Stomach smooth muscle (tissue), 2 donors: ENCODE results near the gene SSBP2.

Experiments used
- H3K27ac ChIP-seq: one replicate; pipeline ENCODE4 v1.7.0; 2013; ENCODE audit warnings: mild to moderate bottlenecking, low read length, inconsistent platforms
- H3K27me3 ChIP-seq, 2 donors: one replicate each; pipeline ENCODE4 v1.7.0; 2013; ENCODE audit warnings: low read length in 2 of 2; ENCODE audit not compliant: insufficient read depth in 2 of 2, control insufficient read depth in 1 of 2
- H3K36me3 ChIP-seq, 2 donors: one replicate each; pipeline ENCODE4 v1.7.0; 2013; ENCODE audit warnings: low read length in 2 of 2; ENCODE audit not compliant: control insufficient read depth in 2 of 2, insufficient read depth in 2 of 2
- H3K4me1 ChIP-seq: one replicate; pipeline ENCODE4 v1.7.0; 2013; ENCODE audit warnings: low read length; ENCODE audit not compliant: control insufficient read depth, insufficient read depth
- H3K4me3 ChIP-seq, 2 donors: one replicate each; pipeline ENCODE4 v1.7.0; 2013; ENCODE audit warnings: low read length in 2 of 2
- H3K9ac ChIP-seq, 2 donors: one replicate each; pipeline ENCODE4 v1.7.0; 2013; ENCODE audit warnings: low read length in 2 of 2, mild to moderate bottlenecking in 1 of 2
- H3K9me3 ChIP-seq, 2 donors: one replicate each; pipeline ENCODE4 v1.7.0; 2013; ENCODE audit warnings: low read length in 2 of 2; ENCODE audit not compliant: control insufficient read depth in 2 of 2
- donor health status: healthy.
- donor health status: Pancreatic carcinoma.

Gene SSBP2

DNA sequence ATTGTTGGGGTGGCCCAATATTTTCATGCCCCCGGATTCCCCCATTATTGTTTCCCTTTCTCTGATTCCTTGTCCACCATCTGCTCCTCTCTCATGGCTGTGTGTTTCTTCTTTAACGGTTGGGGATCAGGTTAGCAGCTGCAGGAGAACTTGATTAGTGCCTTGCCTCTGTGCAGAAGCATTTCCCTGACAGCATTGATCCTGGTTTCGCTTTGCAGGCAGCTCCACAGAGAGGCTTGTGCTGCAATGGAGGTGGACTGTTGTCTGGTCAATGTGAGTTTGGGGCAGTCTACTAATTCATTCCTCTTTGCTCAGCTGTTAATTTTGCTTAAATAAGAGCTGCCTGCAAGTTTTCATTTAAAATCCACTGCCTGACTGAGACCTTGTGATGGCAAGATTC is 32.5 kb upstream of the SSBP2 start:
- H3K4me3 ChIP-seq, result peak overlapping the region in 1 of 2 donors; percentile 59
- H3K4me1 ChIP-seq, result peaks cover 27% of the 10 kb centered on the region
- H3K9me3 ChIP-seq, result no peaks in the 10 kb centered on the region
- H3K27ac ChIP-seq, result no peak overlapping the region
- H3K36me3 ChIP-seq, result no peaks in the 10 kb centered on the region
- H3K9ac ChIP-seq, result no peak overlapping the region
- no peaks in the 10 kb centered on the region for H3K27me3 ChIP-seq

DNA sequence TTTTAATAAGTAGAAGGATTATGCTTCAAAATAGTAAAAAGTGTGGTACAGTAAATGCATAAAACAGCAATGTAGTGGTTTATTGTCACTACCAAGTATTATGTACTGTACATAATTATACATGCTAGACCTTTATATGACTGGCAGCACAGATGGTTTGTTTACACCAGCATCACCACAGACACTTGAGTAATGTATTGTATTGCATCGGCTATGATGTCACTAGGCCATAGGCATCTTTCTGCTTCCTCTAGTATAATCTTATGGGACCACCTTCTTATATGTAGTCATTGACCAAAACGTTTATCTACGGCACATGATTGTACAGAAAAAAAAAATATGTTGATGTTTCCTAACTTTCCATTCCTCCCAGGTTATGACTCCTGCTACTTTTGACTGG is 31.9 kb upstream of the SSBP2 start:
- H3K27ac ChIP-seq, result no peak overlapping the region
- H3K4me3 ChIP-seq, result peak overlapping the region in 1 of 2 donors; percentile 59
- H3K9me3 ChIP-seq, result no peaks in the 10 kb centered on the region
- H3K4me1 ChIP-seq, result peaks cover 22% of the 10 kb centered on the region
- no peaks in the 10 kb centered on the region for H3K27me3 ChIP-seq
- H3K36me3 ChIP-seq, result no peaks in the 10 kb centered on the region
- no peak overlapping the region for H3K9ac ChIP-seq

DNA sequence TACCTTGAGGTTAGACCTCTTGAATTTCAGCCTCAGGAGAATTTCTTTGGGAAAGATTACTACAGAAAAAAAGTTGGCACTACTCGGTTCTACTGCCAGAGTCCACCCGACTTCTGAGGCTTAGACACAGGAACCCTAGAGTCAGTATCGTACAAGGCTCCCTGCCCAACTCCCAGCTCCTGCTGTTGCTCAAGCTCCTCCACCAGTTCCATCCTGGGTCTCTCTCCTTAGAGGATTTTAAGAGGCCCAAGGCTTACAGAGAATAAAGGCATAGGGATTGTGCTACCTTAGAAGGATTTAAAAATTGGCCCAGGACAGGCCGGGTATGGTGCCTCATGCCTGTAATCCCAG is 29.0 kb upstream of the SSBP2 start:
- Histone ChIP-seq H3K36me3 (no peaks in the 10 kb centered on the region), H3K9me3 (no peaks in the 10 kb centered on the region), H3K4me1 (peaks cover 13% of the 10 kb centered on the region), H3K4me3 (peak overlapping the region; percentile 62 to 68), H3K27ac (peak overlapping the region; percentile 73), H3K27me3 (no peaks in the 10 kb centered on the region), H3K9ac (peak overlapping the region in 1 of 2 donors; percentile 66)

DNA sequence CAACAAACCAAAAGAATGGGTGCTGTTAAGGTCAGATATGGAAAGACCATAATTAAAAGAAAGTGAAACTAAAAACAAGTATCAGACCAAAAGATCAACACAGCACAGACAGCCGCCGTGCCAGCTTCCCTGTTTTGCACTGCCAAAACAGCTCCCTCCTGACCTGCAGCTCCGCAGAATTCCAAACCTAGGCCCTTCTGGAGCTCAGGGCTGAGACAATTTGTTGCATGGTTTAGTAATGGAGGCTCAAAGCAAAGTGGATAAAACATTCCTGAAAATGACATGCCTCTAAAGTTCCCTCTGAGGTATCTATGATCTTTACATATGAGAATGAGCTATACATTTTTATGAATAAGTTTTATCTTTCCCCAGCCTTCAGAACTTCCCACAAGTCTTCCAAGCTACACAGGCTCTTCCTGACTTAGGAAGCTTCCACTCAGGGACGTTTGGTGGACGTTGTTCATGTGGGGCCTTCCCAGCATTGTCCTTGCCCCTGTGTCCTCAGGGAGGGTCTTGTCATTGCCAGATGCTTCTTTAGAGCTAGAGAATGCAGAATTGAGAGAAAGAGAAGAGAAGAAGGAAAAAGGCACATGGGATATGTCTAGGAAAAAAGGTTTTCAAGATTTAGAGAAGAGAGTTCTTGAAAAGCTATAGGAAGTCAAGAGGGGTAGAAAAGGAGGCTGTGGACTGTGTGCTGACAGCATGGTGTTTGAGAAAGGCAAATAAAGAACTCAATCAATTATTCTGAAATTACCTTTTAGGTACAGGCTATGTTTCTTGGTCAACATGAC is 28.4 kb upstream of the SSBP2 start:
- Histone ChIP-seq H3K27me3 (no peaks in the 10 kb centered on the region), H3K4me3 (peak overlapping the region; percentile 62 to 68), H3K4me1 (peaks cover 13% of the 10 kb centered on the region), H3K9ac (peak overlapping the region; percentile 1 to 66), H3K9me3 (no peaks in the 10 kb centered on the region), H3K27ac (peak overlapping the region; percentile 73), H3K36me3 (no peaks in the 10 kb centered on the region)

DNA sequence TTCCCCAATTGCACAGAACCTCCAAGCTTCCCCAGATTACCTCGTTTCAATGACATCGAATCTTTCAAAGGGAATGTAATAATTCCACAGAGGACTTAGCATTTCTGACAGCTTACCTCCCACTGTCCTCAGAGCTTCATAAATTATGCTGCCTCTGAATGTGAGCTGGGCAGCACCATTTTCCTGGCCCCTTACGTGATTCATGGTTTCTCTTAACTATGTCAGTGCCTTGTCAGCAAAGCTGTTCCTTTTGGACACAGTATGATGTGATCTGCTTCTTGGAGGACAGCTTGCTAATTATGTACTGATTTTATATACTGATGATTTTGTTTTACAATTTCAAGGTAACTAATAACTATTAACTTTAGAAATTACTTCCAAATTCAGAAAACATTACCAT is 27.7 kb upstream of the SSBP2 start:
- H3K36me3 ChIP-seq, result no peaks in the 10 kb centered on the region
- H3K27me3 ChIP-seq, result no peaks in the 10 kb centered on the region
- H3K4me1 ChIP-seq, result peaks cover 13% of the 10 kb centered on the region
- peak overlapping the region; percentile 62 to 68 for H3K4me3 ChIP-seq
- H3K9me3 ChIP-seq, result no peaks in the 10 kb centered on the region
- peak overlapping the region; percentile 73 for H3K27ac ChIP-seq
- H3K9ac ChIP-seq, result peak overlapping the region; percentile 1 to 66

DNA sequence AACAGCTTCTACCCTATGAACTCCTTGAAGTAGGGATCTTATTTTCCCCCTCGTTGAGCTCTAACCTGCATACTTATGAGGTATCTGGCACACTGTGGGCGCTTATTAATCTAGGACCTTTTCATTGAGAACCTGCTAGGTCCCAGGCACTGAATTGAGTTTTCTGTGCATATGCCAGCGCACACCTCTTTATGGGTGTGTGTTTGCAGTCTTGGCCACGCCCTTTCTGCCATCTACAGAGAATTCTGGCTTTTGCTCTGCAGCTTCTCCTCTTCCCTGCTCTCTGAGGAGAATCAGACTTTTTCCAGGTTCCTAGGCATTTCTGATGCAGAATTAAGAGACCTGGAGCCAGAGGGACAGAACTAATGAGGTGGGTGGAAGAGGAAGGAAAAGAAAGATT is 25.4 kb upstream of the SSBP2 start:
- peaks cover 0 to 3% of the 10 kb centered on the region in 2 donors for H3K9me3 ChIP-seq
- no peak overlapping the region for H3K9ac ChIP-seq
- peaks cover 17% of the 10 kb centered on the region for H3K4me1 ChIP-seq
- H3K4me3 ChIP-seq, result no peak overlapping the region
- H3K36me3 ChIP-seq, result no peaks in the 10 kb centered on the region
- H3K27me3 ChIP-seq, result no peaks in the 10 kb centered on the region
- H3K27ac ChIP-seq, result no peak overlapping the region

DNA sequence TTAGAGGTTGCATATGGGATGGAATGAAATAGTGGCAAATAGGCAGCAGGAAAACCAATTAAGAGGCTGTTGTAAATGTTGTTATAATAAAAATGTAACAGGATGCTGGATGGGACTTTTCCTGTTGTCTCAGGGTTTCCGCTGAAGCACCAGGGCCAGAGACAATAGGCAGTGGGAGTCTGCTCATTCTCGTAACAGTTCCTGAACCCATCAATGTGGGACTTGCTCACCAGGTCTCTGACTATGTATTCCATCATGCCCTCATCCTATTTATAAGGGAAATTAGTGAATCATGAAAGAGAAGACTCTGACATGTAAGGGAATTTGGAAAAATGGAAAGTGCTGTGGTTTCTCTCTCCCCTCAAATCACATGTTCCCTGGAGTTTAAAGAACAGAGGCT is 23.5 kb upstream of the SSBP2 start:
- H3K4me1 ChIP-seq, result peaks cover 14% of the 10 kb centered on the region
- H3K9me3 ChIP-seq, result peaks cover 0 to 3% of the 10 kb centered on the region in 2 donors
- H3K9ac ChIP-seq, result no peak overlapping the region
- H3K27me3 ChIP-seq, result no peaks in the 10 kb centered on the region
- no peak overlapping the region for H3K4me3 ChIP-seq
- no peaks in the 10 kb centered on the region for H3K36me3 ChIP-seq
- no peak overlapping the region for H3K27ac ChIP-seq

DNA sequence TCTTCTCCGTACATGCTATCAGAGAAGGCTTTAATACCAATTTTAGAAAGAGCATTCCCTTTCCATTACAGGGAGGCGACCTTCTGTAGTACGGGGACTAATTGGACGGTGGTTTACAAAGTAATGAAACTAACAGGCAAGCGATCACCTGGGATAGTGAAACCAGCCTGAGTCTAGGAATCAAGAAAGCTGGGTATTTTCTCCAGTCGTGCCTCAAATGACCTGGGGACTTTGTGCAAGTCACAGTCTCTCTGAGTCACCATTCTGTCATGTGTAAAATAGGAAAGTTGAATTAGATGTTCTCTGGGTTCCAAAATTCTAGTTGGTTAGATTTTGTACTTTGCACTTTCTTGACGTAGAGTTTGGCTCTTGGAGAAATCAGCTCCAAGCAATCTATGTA is 22.7 kb upstream of the SSBP2 start:
- Histone ChIP-seq H3K27me3 (no peaks in the 10 kb centered on the region), H3K4me3 (no peak overlapping the region), H3K4me1 (peaks cover 10% of the 10 kb centered on the region), H3K36me3 (no peaks in the 10 kb centered on the region), H3K9ac (no peak overlapping the region), H3K27ac (peak overlapping the region; percentile 42), H3K9me3 (peaks cover 0 to 3% of the 10 kb centered on the region in 2 donors)

DNA sequence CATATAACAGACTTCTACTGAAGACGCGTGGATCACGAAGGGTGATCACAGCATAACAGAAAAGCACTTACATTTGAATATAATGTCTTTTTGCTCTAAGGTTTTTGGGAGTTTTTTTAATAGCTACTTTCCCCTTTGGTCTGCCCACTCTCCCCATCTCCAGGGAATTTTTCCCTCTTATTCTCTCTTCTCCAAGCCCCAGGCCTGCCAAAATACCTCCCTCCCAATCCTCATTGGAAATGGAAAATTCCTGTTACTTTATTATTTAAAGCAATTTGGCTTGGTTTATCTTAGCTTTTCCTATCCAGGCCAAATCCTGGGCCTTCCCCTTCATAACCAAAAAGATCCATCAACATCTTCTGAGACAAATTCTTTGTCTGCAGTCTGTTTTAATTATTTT is 22.3 kb upstream of the SSBP2 start:
- Histone ChIP-seq H3K4me1 (peaks cover 10% of the 10 kb centered on the region), H3K4me3 (no peak overlapping the region), H3K9me3 (peaks cover 0 to 3% of the 10 kb centered on the region in 2 donors), H3K27me3 (no peaks in the 10 kb centered on the region), H3K9ac (no peak overlapping the region), H3K27ac (peak overlapping the region; percentile 42), H3K36me3 (no peaks in the 10 kb centered on the region)

DNA sequence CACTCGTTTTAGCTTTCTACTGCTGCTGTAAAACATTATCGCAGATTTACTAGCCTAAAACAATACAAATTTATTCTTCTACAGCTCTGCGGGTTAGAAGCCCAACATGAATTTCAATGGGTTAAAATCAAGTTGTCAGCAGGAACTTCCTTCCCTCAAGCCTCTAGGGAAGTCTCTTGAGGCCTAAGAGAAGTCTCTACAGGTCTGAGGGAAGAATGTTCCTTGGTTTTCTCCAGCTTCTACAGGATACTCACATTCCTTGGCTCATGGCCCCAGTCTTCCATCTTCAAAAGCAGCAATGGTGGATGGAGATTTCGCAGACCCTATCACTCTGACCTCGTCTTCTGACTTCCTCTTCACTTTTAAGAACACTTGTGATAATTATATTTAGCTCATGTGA is 21.6 kb upstream of the SSBP2 start:
- Histone ChIP-seq H3K36me3 (no peaks in the 10 kb centered on the region), H3K4me1 (peaks cover 10% of the 10 kb centered on the region), H3K4me3 (no peak overlapping the region), H3K9ac (no peak overlapping the region), H3K27me3 (no peaks in the 10 kb centered on the region), H3K9me3 (peaks cover 0 to 3% of the 10 kb centered on the region in 2 donors), H3K27ac (peak overlapping the region; percentile 42)

DNA sequence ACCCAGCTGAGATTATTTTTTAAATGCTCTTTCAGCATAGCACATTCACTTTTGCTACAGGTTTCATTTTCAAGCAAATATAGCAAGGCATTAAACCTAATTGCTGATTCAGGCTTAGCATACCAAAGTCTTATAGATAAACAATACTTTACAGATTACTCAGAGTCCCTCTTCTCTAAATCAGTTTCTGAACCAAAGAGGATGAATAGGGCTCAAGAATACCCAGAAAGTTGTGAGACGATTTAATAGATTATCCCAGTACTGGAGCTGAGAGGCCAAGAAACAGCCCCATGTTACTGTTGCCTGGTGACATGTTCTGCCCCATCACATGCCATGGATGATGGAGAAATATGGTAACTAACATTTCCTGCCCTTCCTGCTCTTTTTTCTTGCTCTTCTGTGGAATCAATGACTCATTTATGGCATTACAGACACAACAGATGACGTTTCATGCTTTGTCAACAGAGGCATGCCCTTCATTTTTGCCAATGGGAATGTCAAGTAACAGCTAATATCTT is 18.1 kb upstream of the SSBP2 start:
- no peak overlapping the region for H3K27ac ChIP-seq
- no peaks in the 10 kb centered on the region for H3K27me3 ChIP-seq
- no peak overlapping the region for H3K9ac ChIP-seq
- no peak overlapping the region for H3K4me3 ChIP-seq
- H3K9me3 ChIP-seq, result peaks cover 0 to 3% of the 10 kb centered on the region in 2 donors
- H3K36me3 ChIP-seq, result no peaks in the 10 kb centered on the region
- H3K4me1 ChIP-seq, result peaks cover 10% of the 10 kb centered on the region
